HG02885 (cell line): Measurements from ENCODE around the gene FGD3.
"Not testable (repeated sequence)": the region's sequence is repeated elsewhere in the genome, so short reads cannot be mapped to it uniquely, and the experiment has no call there.

Source experiments
- ATAC-seq: cut with Tn5 transposase; IDR thresholded peaks from one replicate; pipeline ENCODE4 v1.9.1; 2021; ENCODE audit warnings: mild to moderate bottlenecking; ENCODE audit not compliant: unreplicated experiment, poor library complexity

Gene FGD3

GRCh38 chr9:93004561-93004960 lies 57.2 kb downstream of the FGD3 start:
- no peak for ATAC-seq

GRCh38 chr9:93005876-93006275 lies 58.6 kb downstream of the FGD3 start:
- no peak for ATAC-seq

- ATAC-seq = no peak
These were observed 60.3 kb downstream of the FGD3 start for GRCh38 chr9:93007529-93008058.

- ATAC-seq = no peak
These were observed 61.1 kb downstream of the FGD3 start for GRCh38 chr9:93008457-93008856.

DNA sequence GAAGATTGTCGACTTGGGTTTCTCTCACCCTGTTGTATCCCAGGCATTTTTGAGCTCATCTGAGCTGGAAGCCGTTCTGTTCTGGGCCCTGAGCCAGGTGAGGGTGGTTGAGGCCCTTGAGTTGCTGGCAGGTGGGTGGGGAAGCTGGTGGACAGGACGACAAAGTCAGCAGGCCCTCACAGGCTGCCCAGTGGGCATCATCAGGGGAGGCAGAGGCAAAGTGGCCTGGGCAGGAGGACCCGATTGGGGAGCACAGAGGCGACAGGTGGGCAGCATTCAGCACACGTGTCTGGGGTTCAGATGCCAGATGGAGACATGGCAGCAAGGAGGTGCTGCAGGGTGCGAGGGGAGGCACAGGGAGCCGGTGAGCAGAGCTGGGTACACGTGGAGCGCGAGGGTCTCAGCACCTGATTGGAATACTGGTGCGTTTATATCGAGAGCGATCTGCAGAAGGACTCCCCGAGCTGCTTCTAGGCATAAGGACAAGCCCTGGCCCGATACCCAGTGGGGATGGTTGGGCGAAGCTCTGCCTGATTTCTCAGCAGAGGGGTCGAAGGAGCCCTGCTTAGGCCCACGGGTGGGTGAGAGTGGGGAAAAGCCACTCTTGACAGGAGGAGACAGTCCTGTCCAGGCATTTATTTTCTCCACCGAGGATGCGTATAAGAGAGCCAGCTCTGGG lies 62.2 kb downstream of the FGD3 start:
- ATAC-seq = no peak

- no peak for ATAC-seq
These were observed 62.7 kb downstream of the FGD3 start for GRCh38 chr9:93010056-93010455.

DNA sequence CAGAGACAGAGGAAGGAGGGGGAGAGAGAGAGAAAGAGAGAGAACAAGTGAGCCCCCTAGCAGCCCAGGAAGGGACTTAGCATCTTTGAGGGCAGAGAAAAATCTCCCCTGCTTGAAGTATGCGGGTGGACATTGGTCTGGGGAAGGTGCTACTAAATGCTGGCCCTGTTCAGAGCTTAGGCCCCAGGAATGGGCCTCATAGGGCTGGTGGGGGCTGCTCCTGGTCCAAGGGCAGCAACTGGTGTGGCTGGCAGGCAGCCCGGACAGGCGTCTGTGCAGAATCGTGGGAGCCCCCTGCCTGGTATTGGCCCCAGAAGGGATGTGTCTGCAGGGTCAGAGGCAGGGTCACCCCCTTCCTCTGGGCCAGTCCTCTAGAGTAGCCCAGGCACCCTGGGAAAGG lies 63.4 kb downstream of the FGD3 start:
- no peak for ATAC-seq

DNA sequence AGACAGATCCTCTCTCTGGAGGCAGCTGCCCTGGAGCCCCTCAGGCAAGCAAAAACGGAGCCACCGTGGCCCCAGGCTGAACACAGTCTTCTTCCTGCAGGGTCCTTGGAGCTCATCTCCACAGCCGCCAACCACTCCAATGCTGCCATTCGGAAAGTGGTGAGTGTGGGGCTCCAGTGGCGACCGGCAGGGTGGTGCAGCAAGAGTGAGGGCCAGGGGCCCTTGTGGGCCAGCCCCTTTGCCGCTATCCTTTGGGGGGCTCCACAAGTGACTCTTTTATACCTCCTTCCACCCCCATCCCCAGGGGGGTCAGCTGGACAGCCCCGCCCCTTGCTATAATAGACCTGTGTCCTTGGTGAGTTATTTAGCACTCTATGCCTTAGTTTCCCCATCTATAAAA lies 63.8 kb downstream of the FGD3 start:
- ATAC-seq = no peak

DNA sequence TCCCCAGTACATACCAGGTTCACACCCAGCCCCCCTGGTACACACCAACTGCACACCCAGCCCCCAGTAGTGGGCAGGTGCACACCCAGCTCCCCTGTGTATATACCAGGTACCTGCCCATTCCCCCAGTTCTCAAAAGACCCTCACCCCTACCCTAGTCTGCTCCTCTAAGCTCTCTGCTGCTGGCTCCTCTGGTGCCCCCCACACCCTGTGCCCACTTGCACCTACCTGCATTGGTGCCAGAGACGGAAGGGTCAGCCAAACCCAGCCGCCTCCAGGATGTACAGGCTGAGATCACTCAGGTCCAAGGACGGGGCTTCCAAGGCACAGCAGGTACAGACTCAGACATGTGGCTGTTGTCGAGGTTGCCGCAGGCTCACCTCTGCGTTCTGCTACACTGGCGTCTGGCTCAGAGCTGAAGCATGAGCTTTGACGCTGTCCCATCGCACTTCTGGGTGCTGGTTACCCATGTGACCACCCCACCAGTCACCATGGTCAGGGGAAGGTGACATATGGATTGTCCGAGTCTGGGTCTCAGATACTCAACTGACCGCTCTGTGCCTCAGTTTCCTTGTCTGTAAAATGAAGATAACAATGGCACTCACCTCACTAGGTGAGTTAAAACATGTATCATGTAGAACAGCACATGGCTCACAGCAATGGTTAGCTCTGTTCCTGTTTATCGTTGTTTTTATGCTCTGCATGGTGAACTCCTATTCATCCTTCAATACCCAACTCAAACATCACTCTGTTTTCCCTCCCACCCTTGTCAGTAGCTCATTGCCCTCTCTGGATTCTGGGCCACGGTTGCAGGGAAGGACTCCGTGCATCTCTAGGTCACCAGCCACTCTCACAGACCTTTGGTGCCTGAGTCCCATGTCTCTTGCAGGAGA lies 65.9 kb downstream of the FGD3 start:
- no peak for ATAC-seq

DNA sequence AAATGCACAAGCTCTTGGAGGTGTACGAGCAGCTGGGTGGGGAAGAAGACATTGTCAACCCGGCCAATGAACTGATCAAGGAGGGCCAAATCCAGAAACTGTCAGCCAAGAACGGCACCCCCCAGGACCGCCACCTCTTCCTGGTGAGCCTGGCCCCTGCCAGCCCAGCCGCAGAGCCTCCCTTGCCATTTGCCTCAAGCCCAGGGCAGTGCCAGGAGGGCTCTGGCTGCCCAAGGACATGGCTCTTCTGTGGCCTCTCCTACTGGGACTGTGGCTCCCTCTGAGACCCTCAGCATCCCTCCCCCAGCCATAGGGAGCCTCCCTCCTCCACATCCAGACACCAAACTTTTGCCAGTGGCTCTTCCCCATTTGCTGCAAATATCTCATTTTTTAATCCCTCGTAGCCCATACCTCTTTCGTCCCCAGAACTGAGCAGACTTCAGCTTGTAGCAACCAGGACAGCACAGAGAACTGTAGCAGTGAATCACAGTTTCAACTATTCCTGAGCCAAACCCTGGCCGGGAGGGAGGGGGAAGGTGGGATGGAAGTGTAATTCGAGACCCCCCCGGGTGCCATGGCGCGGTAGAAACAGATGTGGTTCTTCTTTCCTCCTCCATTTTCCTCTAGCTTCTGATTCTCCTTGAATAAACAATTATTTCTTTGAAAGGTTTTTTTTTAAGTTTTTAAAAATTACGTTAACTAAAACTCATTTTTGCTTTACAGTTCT lies 66.7 kb downstream of the FGD3 start:
- no peak for ATAC-seq

- ATAC-seq = not testable (repeated sequence)
These were observed 67.9 kb downstream of the FGD3 start for GRCh38 chr9:93015190-93015589.

- no peak for ATAC-seq
These were observed 70.3 kb downstream of the FGD3 start for GRCh38 chr9:93017621-93018020.

DNA sequence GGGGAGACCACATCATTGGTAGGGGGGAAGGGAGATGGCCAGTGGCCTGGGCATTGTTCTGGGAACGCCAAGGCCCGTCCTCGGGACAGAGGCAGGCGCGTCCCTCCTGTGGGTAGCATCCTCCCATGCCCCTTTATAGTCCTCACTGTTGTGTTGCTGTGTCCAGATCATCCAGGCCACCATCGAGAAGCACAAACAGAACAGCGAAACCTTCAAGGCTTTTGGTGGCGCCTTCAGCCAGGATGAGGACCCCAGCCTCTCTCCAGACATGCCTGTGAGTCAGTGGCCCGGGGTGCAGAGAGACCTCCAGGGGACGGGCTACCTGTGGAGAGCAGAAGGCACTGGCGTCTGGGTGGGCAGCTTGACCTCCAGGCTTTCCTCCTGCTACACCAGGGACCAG lies 72.8 kb downstream of the FGD3 start:
- ATAC-seq = no peak

DNA sequence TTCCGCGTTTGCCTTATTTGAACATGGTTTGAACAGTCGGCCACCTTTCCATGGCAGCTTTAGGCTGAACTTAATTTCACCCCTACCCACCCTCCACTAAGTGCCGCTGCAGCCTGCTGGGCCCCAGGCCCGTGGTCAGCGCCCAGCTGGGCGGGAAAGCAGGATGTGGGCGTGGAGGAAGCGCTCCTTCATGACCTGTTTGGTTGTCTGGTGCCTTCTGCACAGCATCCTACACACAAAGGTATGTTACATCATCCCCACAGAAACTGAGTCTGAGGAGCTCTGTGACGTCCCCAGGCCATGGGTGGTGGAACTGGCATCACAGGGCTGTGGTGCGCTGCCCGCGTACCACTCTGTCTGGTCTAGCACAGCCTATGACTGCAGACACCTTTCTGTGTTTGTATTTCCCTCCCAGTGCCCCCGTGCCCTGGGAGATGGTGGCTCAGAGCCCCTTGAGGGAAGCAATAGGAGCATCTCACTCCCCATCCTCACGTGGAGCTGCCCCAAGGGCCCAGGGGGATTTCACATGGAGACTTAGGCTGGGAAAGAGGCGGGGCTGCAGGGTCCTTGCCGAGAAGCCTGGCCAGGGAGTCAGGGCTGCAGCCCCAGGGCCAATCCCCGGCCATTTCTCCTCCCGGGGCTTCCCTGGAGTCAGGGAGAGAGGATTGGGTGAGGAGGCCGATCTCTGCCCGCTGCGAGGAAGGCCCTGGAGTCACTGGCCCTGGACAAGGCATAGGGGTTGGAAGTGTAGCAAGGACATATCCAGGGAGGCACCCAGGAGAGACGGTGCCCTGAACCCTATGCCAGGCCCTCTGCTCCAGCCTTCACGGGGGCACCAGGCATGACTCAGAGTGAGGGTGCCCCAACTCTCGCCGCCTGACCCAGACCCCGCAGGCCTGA lies 73.7 kb downstream of the FGD3 start:
- ATAC-seq = no peak

GRCh38 chr9:93022066-93022465 lies 74.7 kb downstream of the FGD3 start:
- ATAC-seq = no peak

- ATAC-seq = no peak
These were observed 75.6 kb downstream of the FGD3 start for GRCh38 chr9:93022721-93023520.

DNA sequence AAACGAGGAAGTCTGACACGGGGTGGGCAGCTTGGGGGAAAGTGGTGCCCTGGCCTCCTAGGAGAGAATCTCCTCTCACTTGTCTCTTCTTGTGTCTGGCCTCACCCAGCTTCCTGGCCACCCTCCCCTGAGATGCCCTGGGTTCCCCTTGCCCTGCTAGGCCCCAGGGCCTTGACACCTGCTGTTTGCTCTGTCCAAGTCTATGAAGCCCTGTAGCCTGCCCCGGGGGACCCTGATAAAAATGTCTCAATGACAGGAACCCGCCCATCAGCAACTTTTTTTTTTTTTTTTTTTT lies 76.1 kb downstream of the FGD3 start:
- ATAC-seq = no peak

- ATAC-seq = no peak
These were observed 77.3 kb downstream of the FGD3 start for GRCh38 chr9:93024646-93024910.

- no peak for ATAC-seq
These were observed 77.8 kb downstream of the FGD3 start for GRCh38 chr9:93024986-93025630.
